ENCODE measurements around the gene CCDC158.

CCDC158 gene

GRCh38 chr4:76406081-76406480, 14.9 kb downstream of the CCDC158 start:
- TF ChIP-seq, protein P1, sequence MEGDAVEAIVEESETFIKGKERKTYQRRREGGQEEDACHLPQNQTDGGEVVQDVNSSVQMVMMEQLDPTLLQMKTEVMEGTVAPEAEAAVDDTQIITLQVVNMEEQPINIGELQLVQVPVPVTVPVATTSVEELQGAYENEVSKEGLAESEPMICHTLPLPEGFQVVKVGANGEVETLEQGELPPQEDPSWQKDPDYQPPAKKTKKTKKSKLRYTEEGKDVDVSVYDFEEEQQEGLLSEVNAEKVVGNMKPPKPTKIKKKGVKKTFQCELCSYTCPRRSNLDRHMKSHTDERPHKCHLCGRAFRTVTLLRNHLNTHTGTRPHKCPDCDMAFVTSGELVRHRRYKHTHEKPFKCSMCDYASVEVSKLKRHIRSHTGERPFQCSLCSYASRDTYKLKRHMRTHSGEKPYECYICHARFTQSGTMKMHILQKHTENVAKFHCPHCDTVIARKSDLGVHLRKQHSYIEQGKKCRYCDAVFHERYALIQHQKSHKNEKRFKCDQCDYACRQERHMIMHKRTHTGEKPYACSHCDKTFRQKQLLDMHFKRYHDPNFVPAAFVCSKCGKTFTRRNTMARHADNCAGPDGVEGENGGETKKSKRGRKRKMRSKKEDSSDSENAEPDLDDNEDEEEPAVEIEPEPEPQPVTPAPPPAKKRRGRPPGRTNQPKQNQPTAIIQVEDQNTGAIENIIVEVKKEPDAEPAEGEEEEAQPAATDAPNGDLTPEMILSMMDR (conservative IDR thresholded peaks at IDR 0.05; ENCODE audit: low read length): no peak
- H3K4me3 ChIP-seq (ENCODE audit: low read length): no peak overlapping the region
- DNase-seq (ENCODE audit: low read depth): no peak

DNA sequence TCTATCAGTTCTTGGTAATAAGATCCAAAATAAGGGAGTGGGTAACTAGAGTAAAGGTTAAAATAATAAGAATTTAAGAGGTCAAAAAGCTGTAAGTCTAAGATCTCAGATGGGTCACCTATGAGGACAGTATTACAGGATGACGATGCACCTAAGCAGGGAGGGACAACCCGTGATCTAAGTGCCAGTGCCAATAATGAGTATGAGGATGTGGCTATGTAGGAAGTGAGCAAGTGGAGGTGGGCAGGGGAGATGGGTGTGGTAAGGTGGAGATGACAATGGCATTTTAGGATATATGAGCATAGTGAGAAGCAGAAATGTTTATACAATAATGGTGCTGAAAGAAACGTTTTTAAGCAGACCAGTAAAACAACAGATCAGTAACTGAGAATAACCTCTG, 19.3 kb downstream of the CCDC158 start:
- no peak overlapping the region for H3K4me3 ChIP-seq (ENCODE audit: low read length)
- TF ChIP-seq, protein P1 (conservative IDR thresholded peaks at IDR 0.05; ENCODE audit: low read length): no peak
- DNase-seq (ENCODE audit: low read depth): no peak

- no peak for DNase-seq (ENCODE audit: low read depth)
- TF ChIP-seq, protein P1 (conservative IDR thresholded peaks at IDR 0.05; ENCODE audit: low read length): no peak
These were observed 32.6 kb downstream of the CCDC158 start for GRCh38 chr4:76388160-76388908.

DNA sequence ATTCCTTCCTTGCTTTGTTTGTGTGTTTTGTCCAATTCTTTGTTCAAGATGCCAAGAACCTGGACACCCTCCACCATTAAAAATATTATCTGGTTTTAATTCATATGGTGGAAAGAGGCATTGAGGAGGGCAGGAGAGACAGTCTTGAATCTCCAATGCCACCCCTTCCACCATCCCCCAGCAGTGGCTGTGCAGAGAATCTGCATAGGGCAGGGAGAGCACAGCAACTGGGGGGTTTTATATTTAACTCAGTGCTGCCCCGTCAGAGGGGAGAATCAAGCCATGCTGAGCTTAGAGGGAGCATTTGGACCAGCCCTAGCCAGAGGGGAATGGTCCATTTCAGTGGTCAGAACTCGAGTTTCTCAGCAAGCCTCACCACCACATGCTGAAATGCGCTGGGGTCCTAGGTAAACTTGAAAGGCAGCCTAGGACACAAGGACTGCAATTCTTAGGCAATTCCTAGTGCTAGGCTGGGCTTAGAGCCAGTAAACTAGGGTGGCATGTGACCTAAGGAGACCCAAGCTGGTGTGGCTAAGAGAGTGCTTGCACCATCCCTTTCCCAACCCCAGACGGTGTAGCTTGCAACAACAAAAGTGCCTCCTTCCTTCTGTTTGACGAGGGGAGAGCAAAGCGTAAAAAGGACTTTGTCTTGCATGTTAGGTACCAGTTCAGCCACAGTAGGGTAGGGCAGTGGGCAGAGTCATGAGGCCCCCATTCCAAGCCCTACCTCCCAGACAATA, 34.2 kb downstream of the CCDC158 start:
- no peak overlapping the region for H3K4me3 ChIP-seq (ENCODE audit: low read length)
- peak; percentile 2 for DNase-seq (ENCODE audit: low read depth)
- TF ChIP-seq, protein P1 (conservative IDR thresholded peaks at IDR 0.05; ENCODE audit: low read length): no peak

More at GRCh38 chr4:76388160-76388908, 32.6 kb downstream of the CCDC158 start:
- no peak overlapping the region for H3K4me3 ChIP-seq (ENCODE audit: low read length)

- TF ChIP-seq, protein P1 (conservative IDR thresholded peaks at IDR 0.05; ENCODE audit: low read length): no peak
- no peak for DNase-seq (ENCODE audit: low read depth)
These were observed 35.0 kb downstream of the CCDC158 start for GRCh38 chr4:76385974-76386373.

GRCh38 chr4:76384052-76384451, 36.9 kb downstream of the CCDC158 start:
- H3K4me3 ChIP-seq (ENCODE audit: low read length): no peak overlapping the region
- DNase-seq (ENCODE audit: low read depth): no peak
- TF ChIP-seq, protein P1 (conservative IDR thresholded peaks at IDR 0.05; ENCODE audit: low read length): no peak

More at GRCh38 chr4:76385974-76386373, 35.0 kb downstream of the CCDC158 start:
- H3K4me3 ChIP-seq (ENCODE audit: low read length): no peak overlapping the region

Measured in AG10803 (cell line).